ENCODE results near the gene OCA2. TPM values are rescaled to one million over a fixed set of nuclear protein-coding genes. Genes with fewer than 3 reads are reported as not detected.

The OCA2 gene
- total and polyA plus RNA-seq, 2 of the 8 experiments (the other 6 are each of a cell fraction or from before 2014, with no cell fraction given): 0.20 TPM

- Histone ChIP-seq H2BK5ac (ENCODE audit: low read depth, low read length) (no peak overlapping the region), H3K79me2 (ENCODE audit: control insufficient read depth in 1 of 2, insufficient read depth in 2 of 2, low read length in 2 of 2) (no peaks in the 10 kb centered on the region), H2BK120ac (replicated peaks; ENCODE audit: low read depth, low read length) (no peak overlapping the region), H3K4me3 (ENCODE audit: extremely low read depth in 1 of 4, insufficient read depth in 2 of 4, low read depth in 3 of 4, low read length in 4 of 4) (no peak overlapping the region), H3K4ac (replicated peaks; ENCODE audit: insufficient read length, low read depth, low read length) (no peak overlapping the region), H3K36me3 (ENCODE audit: control insufficient read depth in 2 of 4, insufficient read depth in 4 of 4, low read length in 3 of 4) (peaks cover 18 to 49% (median 41%) of the 10 kb centered on the region in 4 experiments; a peak in 7 of 8 replicates), H3K23ac (ENCODE audit: insufficient read length) (no peak overlapping the region), H3K79me1 (ENCODE audit: low read depth, low read length) (no peaks in the 10 kb centered on the region), H3K4me1 (replicated peaks in 1 of 4; ENCODE audit: control insufficient read depth in 3 of 4, insufficient read depth in 4 of 4, low read length in 3 of 4) (no peaks in the 10 kb centered on the region), H3K23me2 (ENCODE audit: low read depth, low read length) (no peaks in the 10 kb centered on the region), H3K9ac (replicated peaks in 1 of 4; ENCODE audit: extremely low read depth in 1 of 4, low read depth in 3 of 4, low read length in 3 of 4) (no peak overlapping the region), H2AK5ac (ENCODE audit: low read depth, low read length) (no peak overlapping the region), H4K20me1 (replicated peaks in 1 of 2; ENCODE audit: control insufficient read depth in 1 of 2, insufficient read depth in 2 of 2, low read length in 2 of 2) (peaks cover 0 to 10% of the 10 kb centered on the region in 2 experiments), H2BK12ac (ENCODE audit: low read depth, low read length) (no peak overlapping the region), H4K5ac (ENCODE audit: insufficient read length, low read depth, low read length) (no peak overlapping the region), H3K27me3 (replicated peaks in 1 of 4; ENCODE audit: control insufficient read depth in 3 of 4, extremely low read depth in 1 of 4, insufficient read depth in 3 of 4, low read length in 3 of 4) (no peaks in the 10 kb centered on the region), H4K91ac (replicated peaks; ENCODE audit: insufficient read length, low read length) (no peak overlapping the region), H2BK15ac (ENCODE audit: low read length) (no peak overlapping the region), H2AFZ (ENCODE audit: low read length) (no peak overlapping the region), H3K9me3 (ENCODE audit: insufficient read depth in 2 of 2, low read depth in 1 of 2, low read length in 1 of 2) (no peaks in the 10 kb centered on the region), H2BK20ac (ENCODE audit: low read length) (no peak overlapping the region), H3K4me2 (ENCODE audit: insufficient read depth in 1 of 2, low read depth in 2 of 2, low read length in 2 of 2) (no peak overlapping the region), H4K8ac (ENCODE audit: extremely low read depth, insufficient read depth, low read length) (no peak overlapping the region), H3K27ac (ENCODE audit: low read depth, low read length) (no peak overlapping the region), H3K18ac (ENCODE audit: extremely low read depth, low read length) (no peak overlapping the region), H3K56ac (replicated peaks; ENCODE audit: insufficient read length, low read depth, low read length) (no peak overlapping the region), H3K14ac (ENCODE audit: insufficient read length) (no peak overlapping the region)
- ChIA-PET CTCF (ENCODE audit: partially characterized antibody) (interaction anchor here (1.1 to 5.2 kb wide), 3 partner anchors 8 to 65 kb away, joined by 4 to 52 read pairs (median 4); no protein-coding TSS in a partner anchor), POLR2A (ENCODE audit: partially characterized antibody) (interaction anchor here (0.7 kb wide), 1 partner anchor 13 kb away, joined by 3 read pairs; no protein-coding TSS in a partner anchor)
- TF ChIP-seq GTF2F1 (IDR thresholded peaks at IDR 0.05; ENCODE audit: borderline replicate concordance, low read depth, low read length): no peak
- no peak for TF ChIP-seq RAD21 (IDR thresholded peaks at IDR 0.05 in 1 of 2, conservative IDR thresholded peaks at IDR 0.05 in 1 of 2; ENCODE audit: low read depth in 2 of 2, low read length in 2 of 2)
- TF ChIP-seq TAF7 (optimal IDR thresholded peaks at IDR 0.05; ENCODE audit: borderline replicate concordance, low read depth, low read length): no peak
- no peak for TF ChIP-seq MAX (IDR thresholded peaks at IDR 0.05)
- TF ChIP-seq YY1 (IDR thresholded peaks at IDR 0.05; ENCODE audit: low read depth, low read length): no peak
- no peak for TF ChIP-seq POLR2AphosphoS5 (IDR thresholded peaks at IDR 0.05; ENCODE audit: low read depth, low read length)
- no peak for TF ChIP-seq MAFK (IDR thresholded peaks at IDR 0.05; ENCODE audit: low read depth, low read length)
- TF ChIP-seq SP1 (IDR thresholded peaks at IDR 0.05; ENCODE audit: low read depth, low read length): no peak
- no peak for TF ChIP-seq KDM1A (IDR thresholded peaks at IDR 0.05; ENCODE audit: borderline replicate concordance, low read length)
- TF ChIP-seq TAF1 (IDR thresholded peaks at IDR 0.05; ENCODE audit: low read depth, low read length): no peak
- no peak for TF ChIP-seq ZNF274 (IDR thresholded peaks at IDR 0.05; ENCODE audit: borderline replicate concordance, extremely low read depth, low read length)
- WGBS, 2 experiments (ENCODE audit: extremely low coverage in 1 of 2, insufficient coverage in 1 of 2, insufficient read length in 1 of 2, insufficient replicate concordance in 2 of 2, low coverage in 1 of 2, low lambda C conversion rate in 2 of 2, missing lambda C conversion rate in 1 of 2): 88% methylated on average over 40 of the region's 42 CpGs; no CpG with 5 or more reads in 1 of the 2 experiments
- DNase-seq (ENCODE audit: low read depth in 1 of 2, low spot score in 2 of 2): no peak
- FAIRE-seq: no peak
Observed at GRCh38 chr15:28116521-28117431, 17.7 kb upstream of the OCA2 start.

Data from H1 (cell line).